Activated T-helper 17 cell treated with anti-CD3 and anti-CD28 coated beads, Interleukin-2, amount 50 U/mL, for 72 hours (primary cell): ENCODE results near the gene NUDT2. TPM values are rescaled to one million over a fixed set of nuclear protein-coding genes. Genes with fewer than 3 reads are reported as not detected.
A peak's percentile ranks its signal among the peaks of the same experiment; 100 is the strongest.
"Not testable (repeated sequence)": the region's sequence is repeated elsewhere in the genome, so short reads cannot be mapped to it uniquely, and the experiment has no call there.

Experiments used
- ATAC-seq: fragments of 150-1000 bp; cut with Tn5 transposase; replicated peaks from 2 replicates; pipeline ENCODE4 v1.10.0; 2021; ENCODE audit warnings: mild to moderate bottlenecking, moderate library complexity
- H3K27ac Mint-ChIP-seq: one replicate; pipeline ENCODE4 v1.8.0; 2022; ENCODE audit warnings: mixed read lengths
- H3K27me3 Mint-ChIP-seq: one replicate; pipeline ENCODE4 v1.8.0; 2022; ENCODE audit warnings: mixed read lengths
- H3K36me3 Mint-ChIP-seq: one replicate; pipeline ENCODE4 v1.8.0; 2022; ENCODE audit warnings: low read depth, mild to moderate bottlenecking, mixed read lengths
- H3K4me1 Mint-ChIP-seq: one replicate; pipeline ENCODE4 v1.8.0; 2022; ENCODE audit warnings: mixed read lengths
- H3K4me3 Mint-ChIP-seq: one replicate; pipeline ENCODE4 v1.8.0; 2022; ENCODE audit warnings: mild to moderate bottlenecking, mixed read lengths
- H3K9me3 Mint-ChIP-seq: one replicate; pipeline ENCODE4 v1.8.0; 2022; ENCODE audit warnings: mixed read lengths
- total RNA-seq, 2 donors: library from RNA; stranded (reverse); gene quantifications; one replicate each; pipeline ENCODE4 v1.2.3, GENCODE V29; 2022

NUDT2 gene
- total RNA-seq, 2 donors from 2014 or later = 31.2 to 34.9 TPM

- ATAC-seq = no peak
- Mint-ChIP-seq H3K36me3 (peaks cover 43% of the 10 kb centered on the region), H3K27ac (no peak overlapping the region), H3K27me3 (no peaks in the 10 kb centered on the region), H3K4me3 (no peak overlapping the region), H3K4me1 (no peaks in the 10 kb centered on the region), H3K9me3 (no peaks in the 10 kb centered on the region)
Observed at GRCh38 chr9:34346873-34347799, 17.8 kb downstream of the NUDT2 start.

GRCh38 chr9:34347800-34348158 is 18.4 kb downstream of the NUDT2 start:
- Mint-ChIP-seq H3K27me3 (no peaks in the 10 kb centered on the region), H3K27ac (no peak overlapping the region), H3K36me3 (peaks cover 37% of the 10 kb centered on the region), H3K4me1 (no peaks in the 10 kb centered on the region), H3K4me3 (no peak overlapping the region), H3K9me3 (no peaks in the 10 kb centered on the region)
- ATAC-seq = no peak

GRCh38 chr9:34349324-34349723 is 20.0 kb downstream of the NUDT2 start:
- Mint-ChIP-seq H3K27ac (no peak overlapping the region), H3K36me3 (peaks cover 24% of the 10 kb centered on the region), H3K4me1 (no peaks in the 10 kb centered on the region), H3K9me3 (no peaks in the 10 kb centered on the region), H3K27me3 (no peaks in the 10 kb centered on the region), H3K4me3 (no peak overlapping the region)
- no peak for ATAC-seq

GRCh38 chr9:34352122-34352652 is 22.8 kb downstream of the NUDT2 start:
- not testable (repeated sequence) for H3K4me3 Mint-ChIP-seq, H3K9me3 Mint-ChIP-seq, H3K27me3 Mint-ChIP-seq, H3K27ac Mint-ChIP-seq, H3K4me1 Mint-ChIP-seq, ATAC-seq
- peaks cover 25% of the 10 kb centered on the region for H3K36me3 Mint-ChIP-seq

- H3K27me3 Mint-ChIP-seq, H3K4me3 Mint-ChIP-seq, H3K4me1 Mint-ChIP-seq, H3K9me3 Mint-ChIP-seq, H3K27ac Mint-ChIP-seq, ATAC-seq: not testable (repeated sequence)
- H3K36me3 Mint-ChIP-seq = peaks cover 19% of the 10 kb centered on the region
Observed at GRCh38 chr9:34352957-34353356, 23.6 kb downstream of the NUDT2 start.

- no peak overlapping the region for H3K4me3 Mint-ChIP-seq
Observed at GRCh38 chr9:34362614-34363214, 33.3 kb downstream of the NUDT2 start.

GRCh38 chr9:34363619-34364351 is 34.4 kb downstream of the NUDT2 start:
- H3K27ac Mint-ChIP-seq = no peak overlapping the region

More at GRCh38 chr9:34362614-34363214, 33.3 kb downstream of the NUDT2 start:
- no peak for ATAC-seq
- no peak overlapping the region for H3K27ac Mint-ChIP-seq
- H3K27me3 Mint-ChIP-seq = no peaks in the 10 kb centered on the region
- H3K4me1 Mint-ChIP-seq = no peaks in the 10 kb centered on the region
- H3K36me3 Mint-ChIP-seq = no peaks in the 10 kb centered on the region
- peaks cover 5% of the 10 kb centered on the region for H3K9me3 Mint-ChIP-seq

GRCh38 chr9:34365282-34365681 is 35.9 kb downstream of the NUDT2 start:
- Mint-ChIP-seq H3K36me3 (no peaks in the 10 kb centered on the region), H3K27me3 (no peaks in the 10 kb centered on the region), H3K4me3 (no peak overlapping the region), H3K9me3 (peaks cover 3% of the 10 kb centered on the region), H3K4me1 (no peaks in the 10 kb centered on the region), H3K27ac (no peak overlapping the region)
- no peak for ATAC-seq

More at GRCh38 chr9:34363619-34364351, 34.4 kb downstream of the NUDT2 start:
- Mint-ChIP-seq H3K27me3 (no peaks in the 10 kb centered on the region), H3K4me3 (no peak overlapping the region), H3K9me3 (peaks cover 3% of the 10 kb centered on the region), H3K4me1 (no peaks in the 10 kb centered on the region), H3K36me3 (no peaks in the 10 kb centered on the region)
- no peak for ATAC-seq

GRCh38 chr9:34366365-34366764 is 37.0 kb downstream of the NUDT2 start:
- Mint-ChIP-seq H3K36me3 (no peaks in the 10 kb centered on the region), H3K27me3 (no peaks in the 10 kb centered on the region), H3K4me1 (no peaks in the 10 kb centered on the region), H3K4me3 (no peak overlapping the region), H3K9me3 (peaks cover 3% of the 10 kb centered on the region), H3K27ac (no peak overlapping the region)
- ATAC-seq = no peak

GRCh38 chr9:34367751-34368410 is 38.5 kb downstream of the NUDT2 start:
- H3K4me1 Mint-ChIP-seq, H3K27ac Mint-ChIP-seq, H3K4me3 Mint-ChIP-seq, H3K36me3 Mint-ChIP-seq, H3K9me3 Mint-ChIP-seq, ATAC-seq, H3K27me3 Mint-ChIP-seq: not testable (repeated sequence)

GRCh38 chr9:34368796-34369195 is 39.4 kb downstream of the NUDT2 start:
- H3K27me3 Mint-ChIP-seq, ATAC-seq, H3K9me3 Mint-ChIP-seq, H3K4me3 Mint-ChIP-seq, H3K36me3 Mint-ChIP-seq, H3K27ac Mint-ChIP-seq, H3K4me1 Mint-ChIP-seq: not testable (repeated sequence)

GRCh38 chr9:34369636-34370035 is 40.3 kb downstream of the NUDT2 start:
- H3K4me3 Mint-ChIP-seq = no peak overlapping the region
- H3K27me3 Mint-ChIP-seq = no peaks in the 10 kb centered on the region
- no peaks in the 10 kb centered on the region for H3K4me1 Mint-ChIP-seq
- no peak overlapping the region for H3K27ac Mint-ChIP-seq
- H3K36me3 Mint-ChIP-seq = no peaks in the 10 kb centered on the region
- H3K9me3 Mint-ChIP-seq = peaks cover 3% of the 10 kb centered on the region
- no peak for ATAC-seq

- H3K27ac Mint-ChIP-seq = no peak overlapping the region
- H3K27me3 Mint-ChIP-seq = no peaks in the 10 kb centered on the region
- no peaks in the 10 kb centered on the region for H3K4me1 Mint-ChIP-seq
- H3K9me3 Mint-ChIP-seq = peaks cover 3% of the 10 kb centered on the region
- ATAC-seq = peak; percentile 16
- H3K4me3 Mint-ChIP-seq = no peak overlapping the region
- no peaks in the 10 kb centered on the region for H3K36me3 Mint-ChIP-seq
Observed at GRCh38 chr9:34370335-34370969, 41.1 kb downstream of the NUDT2 start.
